ENCODE results near the gene FRS2.

- TF ChIP-seq CTCF (IDR thresholded peaks at IDR 0.05; ENCODE audit: insufficient read depth, low read length) (no peak), REST (IDR thresholded peaks at IDR 0.05; ENCODE audit: insufficient replicate concordance, low read depth) (no peak), POLR2AphosphoS5 (IDR thresholded peaks at IDR 0.05; ENCODE audit: low read depth) (no peak), SPI1 (IDR thresholded peaks at IDR 0.05; ENCODE audit: borderline replicate concordance, low read depth) (no peak), GABPA (IDR thresholded peaks at IDR 0.05; ENCODE audit: low read depth) (no peak)
Observed at GRCh38 chr12:69608114-69608513, 137.9 kb downstream of the FRS2 start.
